ENCODE data around the gene CHMP6.
"Not testable (repeated sequence)": the region's sequence is repeated elsewhere in the genome, so short reads cannot be mapped to it uniquely, and the experiment has no call there.

CHMP6 gene

GRCh38 chr17:81021531-81022343 is 30.1 kb downstream of the CHMP6 start:
- H3K4me1 Mint-ChIP-seq (ENCODE audit: low read depth), result peaks cover 35% of the 10 kb centered on the region
- H3K36me3 Mint-ChIP-seq, result no peaks in the 10 kb centered on the region
- no peak overlapping the region for H3K4me3 Mint-ChIP-seq
- no peaks in the 10 kb centered on the region for H3K27me3 Mint-ChIP-seq
- no peaks in the 10 kb centered on the region for H3K9me3 Mint-ChIP-seq (ENCODE audit: low read depth)
- H3K27ac Mint-ChIP-seq, result no peak overlapping the region

GRCh38 chr17:81022344-81022676 is 30.7 kb downstream of the CHMP6 start:
- H3K4me3 Mint-ChIP-seq, result no peak overlapping the region
- H3K4me1 Mint-ChIP-seq (ENCODE audit: low read depth), result peaks cover 34% of the 10 kb centered on the region
- H3K27ac Mint-ChIP-seq, result no peak overlapping the region
- no peaks in the 10 kb centered on the region for H3K36me3 Mint-ChIP-seq
- no peaks in the 10 kb centered on the region for H3K27me3 Mint-ChIP-seq
- H3K9me3 Mint-ChIP-seq (ENCODE audit: low read depth), result no peaks in the 10 kb centered on the region

GRCh38 chr17:81025065-81025740 is 33.6 kb downstream of the CHMP6 start:
- H3K27ac Mint-ChIP-seq, result no peak overlapping the region
- H3K4me3 Mint-ChIP-seq, result no peak overlapping the region
- no peaks in the 10 kb centered on the region for H3K36me3 Mint-ChIP-seq
- H3K4me1 Mint-ChIP-seq (ENCODE audit: low read depth), result peaks cover 18% of the 10 kb centered on the region
- H3K9me3 Mint-ChIP-seq (ENCODE audit: low read depth), result no peaks in the 10 kb centered on the region
- H3K27me3 Mint-ChIP-seq, result no peaks in the 10 kb centered on the region

GRCh38 chr17:81025741-81026129 is 34.1 kb downstream of the CHMP6 start:
- H3K36me3 Mint-ChIP-seq, result no peaks in the 10 kb centered on the region
- H3K27ac Mint-ChIP-seq, result no peak overlapping the region
- H3K4me1 Mint-ChIP-seq (ENCODE audit: low read depth), result peaks cover 18% of the 10 kb centered on the region
- H3K4me3 Mint-ChIP-seq, result no peak overlapping the region
- H3K9me3 Mint-ChIP-seq (ENCODE audit: low read depth), result no peaks in the 10 kb centered on the region
- no peaks in the 10 kb centered on the region for H3K27me3 Mint-ChIP-seq

- no peaks in the 10 kb centered on the region for H3K36me3 Mint-ChIP-seq
- H3K9me3 Mint-ChIP-seq (ENCODE audit: low read depth), result no peaks in the 10 kb centered on the region
- no peak overlapping the region for H3K4me3 Mint-ChIP-seq
- no peaks in the 10 kb centered on the region for H3K27me3 Mint-ChIP-seq
- H3K27ac Mint-ChIP-seq, result no peak overlapping the region
- H3K4me1 Mint-ChIP-seq (ENCODE audit: low read depth), result peaks cover 18% of the 10 kb centered on the region
Observed at GRCh38 chr17:81026266-81027036, 34.8 kb downstream of the CHMP6 start.

- no peaks in the 10 kb centered on the region for H3K27me3 Mint-ChIP-seq
- no peak overlapping the region for H3K27ac Mint-ChIP-seq
- no peak overlapping the region for H3K4me3 Mint-ChIP-seq
- H3K4me1 Mint-ChIP-seq (ENCODE audit: low read depth), result peaks cover 17% of the 10 kb centered on the region
- H3K9me3 Mint-ChIP-seq (ENCODE audit: low read depth), result no peaks in the 10 kb centered on the region
- H3K36me3 Mint-ChIP-seq, result no peaks in the 10 kb centered on the region
Observed at GRCh38 chr17:81027038-81027437, 35.4 kb downstream of the CHMP6 start.

- Mint-ChIP-seq H3K27me3 (no peaks in the 10 kb centered on the region), H3K4me1 (ENCODE audit: low read depth) (peaks cover 13% of the 10 kb centered on the region), H3K9me3 (ENCODE audit: low read depth) (no peaks in the 10 kb centered on the region), H3K36me3 (no peaks in the 10 kb centered on the region), H3K4me3 (no peak overlapping the region), H3K27ac (no peak overlapping the region)
Observed at GRCh38 chr17:81027591-81028505, 36.2 kb downstream of the CHMP6 start.

GRCh38 chr17:81028506-81028858 is 36.8 kb downstream of the CHMP6 start:
- H3K4me3 Mint-ChIP-seq, result no peak overlapping the region
- H3K27me3 Mint-ChIP-seq, result no peaks in the 10 kb centered on the region
- no peak overlapping the region for H3K27ac Mint-ChIP-seq
- H3K4me1 Mint-ChIP-seq (ENCODE audit: low read depth), result peaks cover 17% of the 10 kb centered on the region
- no peaks in the 10 kb centered on the region for H3K36me3 Mint-ChIP-seq
- H3K9me3 Mint-ChIP-seq (ENCODE audit: low read depth), result no peaks in the 10 kb centered on the region

- Mint-ChIP-seq H3K4me1 (ENCODE audit: low read depth) (peaks cover 18% of the 10 kb centered on the region), H3K36me3 (no peaks in the 10 kb centered on the region), H3K9me3 (ENCODE audit: low read depth) (no peaks in the 10 kb centered on the region), H3K27me3 (no peaks in the 10 kb centered on the region), H3K4me3 (no peak overlapping the region), H3K27ac (no peak overlapping the region)
Observed at GRCh38 chr17:81029859-81030258, 38.2 kb downstream of the CHMP6 start.

GRCh38 chr17:81030312-81030711 is 38.7 kb downstream of the CHMP6 start:
- not testable (repeated sequence) for H3K4me3 Mint-ChIP-seq; H3K27ac Mint-ChIP-seq; H3K27me3 Mint-ChIP-seq; H3K9me3 Mint-ChIP-seq (ENCODE audit: low read depth); H3K36me3 Mint-ChIP-seq
- peaks cover 20% of the 10 kb centered on the region for H3K4me1 Mint-ChIP-seq (ENCODE audit: low read depth)

GRCh38 chr17:81030741-81031565 is 39.3 kb downstream of the CHMP6 start:
- peaks cover 23% of the 10 kb centered on the region for H3K4me1 Mint-ChIP-seq (ENCODE audit: low read depth)
- H3K36me3 Mint-ChIP-seq, result no peaks in the 10 kb centered on the region
- no peak overlapping the region for H3K27ac Mint-ChIP-seq
- H3K9me3 Mint-ChIP-seq (ENCODE audit: low read depth), result no peaks in the 10 kb centered on the region
- no peak overlapping the region for H3K4me3 Mint-ChIP-seq
- H3K27me3 Mint-ChIP-seq, result no peaks in the 10 kb centered on the region

GRCh38 chr17:81031566-81032550 is 40.2 kb downstream of the CHMP6 start:
- H3K9me3 Mint-ChIP-seq (ENCODE audit: low read depth), result no peaks in the 10 kb centered on the region
- H3K27me3 Mint-ChIP-seq, result no peaks in the 10 kb centered on the region
- H3K4me1 Mint-ChIP-seq (ENCODE audit: low read depth), result peaks cover 30% of the 10 kb centered on the region
- H3K4me3 Mint-ChIP-seq, result no peak overlapping the region
- H3K27ac Mint-ChIP-seq, result no peak overlapping the region
- no peaks in the 10 kb centered on the region for H3K36me3 Mint-ChIP-seq
